Liver (tissue), 3 donors: ENCODE measurements around the gene TRIOBP.

Experiments
- EGR1 ChIP-seq, 2 donors: IDR thresholded peaks; 2 replicates each; pipeline ENCODE4 v1.6.1; 2016 to 2018; ENCODE audit warnings: antibody characterized with exemption in 2 of 2, low read depth in 2 of 2
- JUND ChIP-seq, 2 donors: IDR thresholded peaks; 2 replicates each; pipeline ENCODE4 v1.6.1; 2016; ENCODE audit warnings: antibody characterized with exemption in 2 of 2
- RAD21 ChIP-seq, 2 donors: IDR thresholded peaks; 2 replicates each; pipeline ENCODE4 v1.6.1; 2016; ENCODE audit warnings: antibody characterized with exemption in 2 of 2, mild to moderate bottlenecking in 2 of 2
- SP1 ChIP-seq: IDR thresholded peaks from 2 replicates; pipeline ENCODE4 v1.6.1; 2018; ENCODE audit warnings: antibody characterized with exemption, mild to moderate bottlenecking
- YY1 ChIP-seq: IDR thresholded peaks from 2 replicates; pipeline ENCODE4 v1.6.1; 2016; ENCODE audit warnings: antibody characterized with exemption, mild to moderate bottlenecking
- TF ChIP-seq, protein P1 (sequence below): fragments of 150-350 bp; IDR thresholded peaks from 2 replicates; pipeline ENCODE4 v1.5.1; 2017; ENCODE audit warnings: improper control_type of control experiment, low read depth, low read length; ENCODE audit not compliant: missing input control
- TF ChIP-seq, protein P2 (sequence below): IDR thresholded peaks from 2 replicates; pipeline ENCODE4 v1.6.1; 2016; ENCODE audit warnings: antibody characterized with exemption
- TF ChIP-seq, protein P3 (sequence below): IDR thresholded peaks from 2 replicates; pipeline ENCODE4 v1.6.1; 2016; ENCODE audit warnings: antibody characterized with exemption, mild to moderate bottlenecking
- donor health status: healthy.
- donor health status: healthy.

DNA sequence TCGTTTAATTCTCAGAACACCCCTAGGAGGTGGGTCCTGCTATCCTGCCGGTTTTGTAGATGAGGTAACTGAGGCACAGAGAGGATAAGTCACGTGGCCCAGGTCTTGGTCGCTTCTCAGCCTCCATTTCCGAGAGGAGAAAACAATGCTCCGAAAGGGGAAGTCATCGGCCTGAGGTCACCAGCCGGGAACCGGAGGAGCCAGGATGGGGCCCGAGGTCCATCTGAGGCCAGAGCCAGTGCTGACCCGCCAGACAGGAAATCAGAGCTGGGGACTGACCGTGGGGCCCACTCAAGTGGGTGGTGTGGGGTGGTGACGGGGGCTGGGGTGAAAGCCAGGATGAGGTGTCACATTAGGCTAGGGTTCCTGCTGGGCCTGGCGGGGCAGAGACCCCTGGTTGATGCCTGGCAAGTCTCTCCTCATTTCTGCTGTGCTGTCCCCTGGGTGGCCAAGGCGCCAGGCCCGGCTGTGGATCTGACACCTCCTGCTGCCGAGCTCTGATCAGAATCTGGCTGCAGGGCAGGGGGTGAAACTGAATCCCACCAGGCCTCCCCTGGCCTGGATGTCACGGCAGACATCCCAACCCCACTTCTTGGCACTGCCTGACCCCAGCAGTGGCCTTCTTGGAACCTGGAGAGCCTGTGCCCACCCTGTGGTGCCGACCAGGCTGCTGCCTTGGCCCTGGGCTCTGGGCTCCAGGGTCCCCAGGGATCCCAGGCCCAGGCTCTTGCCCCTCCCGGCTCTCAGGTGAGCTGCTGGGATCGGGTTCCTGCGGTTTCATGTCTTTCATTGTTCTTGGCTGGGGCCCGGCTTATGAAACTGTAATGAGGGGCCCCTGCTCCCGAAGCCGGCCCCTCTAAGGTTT is 12.0 kb downstream of the TRIOBP start:
- TF ChIP-seq, protein P1, sequence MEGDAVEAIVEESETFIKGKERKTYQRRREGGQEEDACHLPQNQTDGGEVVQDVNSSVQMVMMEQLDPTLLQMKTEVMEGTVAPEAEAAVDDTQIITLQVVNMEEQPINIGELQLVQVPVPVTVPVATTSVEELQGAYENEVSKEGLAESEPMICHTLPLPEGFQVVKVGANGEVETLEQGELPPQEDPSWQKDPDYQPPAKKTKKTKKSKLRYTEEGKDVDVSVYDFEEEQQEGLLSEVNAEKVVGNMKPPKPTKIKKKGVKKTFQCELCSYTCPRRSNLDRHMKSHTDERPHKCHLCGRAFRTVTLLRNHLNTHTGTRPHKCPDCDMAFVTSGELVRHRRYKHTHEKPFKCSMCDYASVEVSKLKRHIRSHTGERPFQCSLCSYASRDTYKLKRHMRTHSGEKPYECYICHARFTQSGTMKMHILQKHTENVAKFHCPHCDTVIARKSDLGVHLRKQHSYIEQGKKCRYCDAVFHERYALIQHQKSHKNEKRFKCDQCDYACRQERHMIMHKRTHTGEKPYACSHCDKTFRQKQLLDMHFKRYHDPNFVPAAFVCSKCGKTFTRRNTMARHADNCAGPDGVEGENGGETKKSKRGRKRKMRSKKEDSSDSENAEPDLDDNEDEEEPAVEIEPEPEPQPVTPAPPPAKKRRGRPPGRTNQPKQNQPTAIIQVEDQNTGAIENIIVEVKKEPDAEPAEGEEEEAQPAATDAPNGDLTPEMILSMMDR: no peak
- no peak for TF ChIP-seq SP1
- no peak for TF ChIP-seq EGR1 (IDR thresholded peaks at IDR 0.05; ENCODE audit: low read depth in 2 of 2)
- TF ChIP-seq YY1: no peak
- TF ChIP-seq JUND (IDR thresholded peaks at IDR 0.05): no peak
- TF ChIP-seq, protein P2, sequence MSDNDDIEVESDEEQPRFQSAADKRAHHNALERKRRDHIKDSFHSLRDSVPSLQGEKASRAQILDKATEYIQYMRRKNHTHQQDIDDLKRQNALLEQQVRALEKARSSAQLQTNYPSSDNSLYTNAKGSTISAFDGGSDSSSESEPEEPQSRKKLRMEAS: no peak
- no peak for TF ChIP-seq RAD21 (IDR thresholded peaks at IDR 0.05)
- TF ChIP-seq, protein P3, sequence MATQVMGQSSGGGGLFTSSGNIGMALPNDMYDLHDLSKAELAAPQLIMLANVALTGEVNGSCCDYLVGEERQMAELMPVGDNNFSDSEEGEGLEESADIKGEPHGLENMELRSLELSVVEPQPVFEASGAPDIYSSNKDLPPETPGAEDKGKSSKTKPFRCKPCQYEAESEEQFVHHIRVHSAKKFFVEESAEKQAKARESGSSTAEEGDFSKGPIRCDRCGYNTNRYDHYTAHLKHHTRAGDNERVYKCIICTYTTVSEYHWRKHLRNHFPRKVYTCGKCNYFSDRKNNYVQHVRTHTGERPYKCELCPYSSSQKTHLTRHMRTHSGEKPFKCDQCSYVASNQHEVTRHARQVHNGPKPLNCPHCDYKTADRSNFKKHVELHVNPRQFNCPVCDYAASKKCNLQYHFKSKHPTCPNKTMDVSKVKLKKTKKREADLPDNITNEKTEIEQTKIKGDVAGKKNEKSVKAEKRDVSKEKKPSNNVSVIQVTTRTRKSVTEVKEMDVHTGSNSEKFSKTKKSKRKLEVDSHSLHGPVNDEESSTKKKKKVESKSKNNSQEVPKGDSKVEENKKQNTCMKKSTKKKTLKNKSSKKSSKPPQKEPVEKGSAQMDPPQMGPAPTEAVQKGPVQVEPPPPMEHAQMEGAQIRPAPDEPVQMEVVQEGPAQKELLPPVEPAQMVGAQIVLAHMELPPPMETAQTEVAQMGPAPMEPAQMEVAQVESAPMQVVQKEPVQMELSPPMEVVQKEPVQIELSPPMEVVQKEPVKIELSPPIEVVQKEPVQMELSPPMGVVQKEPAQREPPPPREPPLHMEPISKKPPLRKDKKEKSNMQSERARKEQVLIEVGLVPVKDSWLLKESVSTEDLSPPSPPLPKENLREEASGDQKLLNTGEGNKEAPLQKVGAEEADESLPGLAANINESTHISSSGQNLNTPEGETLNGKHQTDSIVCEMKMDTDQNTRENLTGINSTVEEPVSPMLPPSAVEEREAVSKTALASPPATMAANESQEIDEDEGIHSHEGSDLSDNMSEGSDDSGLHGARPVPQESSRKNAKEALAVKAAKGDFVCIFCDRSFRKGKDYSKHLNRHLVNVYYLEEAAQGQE: no peak
